Fibroblast of the aortic adventitia (primary cell): Measurements from ENCODE around the gene SORBS1. TPM values are rescaled to one million over a fixed set of nuclear protein-coding genes. Genes with fewer than 3 reads are reported as not detected.

Source experiments
- DNase-seq: peaks from one replicate; pipeline ENCODE4 v3.0.0-alpha.2; 2010; ENCODE audit warnings: low read depth
- H3K4me3 ChIP-seq: 2 replicates; pipeline ENCODE4 v1.5.1; 2011; ENCODE audit warnings: low read depth, mild to moderate bottlenecking, control low read depth, low read length, moderate library complexity
- CTCF ChIP-seq: IDR thresholded peaks from 2 replicates; pipeline ENCODE4 v1.5.1; 2011; ENCODE audit warnings: mild to moderate bottlenecking, low read length, control low read depth, inconsistent platforms; ENCODE audit not compliant: insufficient read depth
- total RNA-seq: library from RNA; depleted of rRNA; stranded (reverse); fragments of >200 nt; gene quantifications from 2 replicates; pipeline ENCODE4 v1.2.3, GENCODE V29; 2012; ENCODE audit warnings: low replicate concordance

SORBS1 gene
- total RNA-seq, 1 donor = 0.36 TPM

GRCh38 chr10:95500649-95501048 is 60.5 kb downstream of the SORBS1 start:
- TF ChIP-seq CTCF = no peak
- no peak overlapping the region for H3K4me3 ChIP-seq
- DNase-seq = no peak

GRCh38 chr10:95500097-95500496 is 61.1 kb downstream of the SORBS1 start:
- TF ChIP-seq CTCF = no peak
- no peak overlapping the region for H3K4me3 ChIP-seq
- DNase-seq = no peak

- DNase-seq = no peak
- no peak for TF ChIP-seq CTCF
Measured at GRCh38 chr10:95499482-95499989, 61.6 kb downstream of the SORBS1 start.

GRCh38 chr10:95496951-95497350 is 64.2 kb downstream of the SORBS1 start:
- TF ChIP-seq CTCF = no peak
- DNase-seq = no peak
- no peak overlapping the region for H3K4me3 ChIP-seq

More at GRCh38 chr10:95499482-95499989, 61.6 kb downstream of the SORBS1 start:
- H3K4me3 ChIP-seq = no peak overlapping the region

- no peak overlapping the region for H3K4me3 ChIP-seq
- no peak for TF ChIP-seq CTCF
- no peak for DNase-seq
Measured at GRCh38 chr10:95496246-95496911, 64.8 kb downstream of the SORBS1 start.

- DNase-seq = no peak
- TF ChIP-seq CTCF = no peak
- H3K4me3 ChIP-seq = no peak overlapping the region
Measured at GRCh38 chr10:95493862-95494261, 67.3 kb downstream of the SORBS1 start.

- H3K4me3 ChIP-seq = no peak overlapping the region
- TF ChIP-seq CTCF = no peak
- DNase-seq = no peak
Measured at GRCh38 chr10:95487994-95488393, 73.2 kb downstream of the SORBS1 start.
